KBM-7 (cell line): ENCODE data around the gene BMP8B.
"Not testable (repeated sequence)": the region's sequence is repeated elsewhere in the genome, so short reads cannot be mapped to it uniquely, and the experiment has no call there.

Experiments
- DNase-seq: peaks from one replicate; pipeline ENCODE4 v3.0.0-alpha.2; 2015
- in situ Hi-C: fragments of 300-500 bp; cut with MboI; formaldehyde crosslinking; loops from 2 replicates; pipeline ENCODE4 v1.14.3; 2020; ENCODE audit warnings: low sequenced_read_pairs, low pct_unique_long_range_greater_than_20kb, mixed read lengths

Gene BMP8B, protein sequence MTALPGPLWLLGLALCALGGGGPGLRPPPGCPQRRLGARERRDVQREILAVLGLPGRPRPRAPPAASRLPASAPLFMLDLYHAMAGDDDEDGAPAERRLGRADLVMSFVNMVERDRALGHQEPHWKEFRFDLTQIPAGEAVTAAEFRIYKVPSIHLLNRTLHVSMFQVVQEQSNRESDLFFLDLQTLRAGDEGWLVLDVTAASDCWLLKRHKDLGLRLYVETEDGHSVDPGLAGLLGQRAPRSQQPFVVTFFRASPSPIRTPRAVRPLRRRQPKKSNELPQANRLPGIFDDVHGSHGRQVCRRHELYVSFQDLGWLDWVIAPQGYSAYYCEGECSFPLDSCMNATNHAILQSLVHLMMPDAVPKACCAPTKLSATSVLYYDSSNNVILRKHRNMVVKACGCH

DNA sequence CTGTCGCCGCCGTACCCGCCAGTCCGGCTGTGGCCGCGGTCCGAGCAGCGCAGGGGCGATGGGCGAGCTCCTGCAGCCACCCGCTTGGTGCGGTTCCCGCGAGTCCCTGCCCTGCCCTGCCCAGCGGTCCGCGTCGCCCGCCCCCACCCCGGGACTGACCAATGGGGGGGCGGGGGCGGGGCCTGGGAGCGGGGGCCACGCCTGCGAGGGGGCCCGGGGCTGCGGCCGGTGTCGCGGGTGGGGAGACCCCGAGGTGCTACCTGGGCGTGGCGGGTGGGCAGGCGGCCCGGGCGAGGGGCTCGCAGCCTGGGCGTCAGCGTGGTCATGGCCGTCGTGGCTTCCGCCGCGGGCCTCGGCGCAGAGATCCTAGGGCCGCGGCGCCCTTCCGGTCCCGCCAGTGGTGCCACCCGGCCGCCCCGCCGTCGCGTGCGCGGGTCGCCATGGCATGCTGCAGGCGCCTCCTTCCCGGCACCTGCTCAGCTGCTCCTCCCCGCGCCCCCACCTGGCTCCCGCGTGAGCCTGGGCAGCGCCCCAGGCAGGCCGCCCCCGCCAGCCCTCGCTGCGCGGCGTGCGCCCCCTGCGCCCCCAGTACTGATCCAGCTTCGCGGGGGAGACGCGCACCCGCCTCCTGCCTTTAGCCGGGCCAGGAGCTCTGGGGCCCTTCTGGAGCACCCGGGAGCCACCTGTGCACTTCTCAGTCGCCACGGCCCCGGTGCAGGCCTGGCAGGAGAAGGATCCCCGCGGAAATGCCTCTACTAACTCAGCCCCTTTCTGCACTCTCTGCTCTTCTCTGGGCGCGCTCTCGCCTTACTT, at the start of gene BMP8B:
Gene BMP8B (minus strand): TSS at position 108 of the 813 bp plus-strand sequence. CDS start 380 bp downstream, outside the sequence.
- DNase-seq = peak; percentile 58
- in situ Hi-C loops = no loop called here

DNA sequence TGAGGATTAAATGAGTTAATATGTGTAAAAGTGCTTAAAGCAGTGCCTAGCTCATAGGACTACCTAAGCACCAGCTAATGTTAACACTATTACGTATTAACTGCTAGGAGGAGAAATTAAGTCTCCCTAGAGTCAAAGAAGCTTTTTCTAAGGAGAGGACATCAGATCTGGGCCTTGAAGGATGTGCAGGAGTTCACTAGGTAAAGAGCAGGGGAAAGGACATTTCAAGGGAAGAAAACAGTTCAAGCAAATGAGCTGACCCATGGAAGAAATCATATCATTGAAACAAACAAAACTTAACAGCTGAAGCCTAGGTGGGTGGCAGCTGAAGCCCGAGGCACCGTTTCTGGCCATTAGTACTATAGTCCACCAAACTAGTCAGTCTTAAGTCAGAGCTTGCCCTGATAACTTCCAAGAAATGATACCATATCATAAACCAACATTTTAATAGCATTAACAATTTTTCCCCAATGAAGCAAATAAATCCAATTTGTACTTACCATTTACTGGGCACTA, 48.0 kb upstream of the BMP8B start:
- in situ Hi-C loops = no loop called here
- DNase-seq = no peak

DNA sequence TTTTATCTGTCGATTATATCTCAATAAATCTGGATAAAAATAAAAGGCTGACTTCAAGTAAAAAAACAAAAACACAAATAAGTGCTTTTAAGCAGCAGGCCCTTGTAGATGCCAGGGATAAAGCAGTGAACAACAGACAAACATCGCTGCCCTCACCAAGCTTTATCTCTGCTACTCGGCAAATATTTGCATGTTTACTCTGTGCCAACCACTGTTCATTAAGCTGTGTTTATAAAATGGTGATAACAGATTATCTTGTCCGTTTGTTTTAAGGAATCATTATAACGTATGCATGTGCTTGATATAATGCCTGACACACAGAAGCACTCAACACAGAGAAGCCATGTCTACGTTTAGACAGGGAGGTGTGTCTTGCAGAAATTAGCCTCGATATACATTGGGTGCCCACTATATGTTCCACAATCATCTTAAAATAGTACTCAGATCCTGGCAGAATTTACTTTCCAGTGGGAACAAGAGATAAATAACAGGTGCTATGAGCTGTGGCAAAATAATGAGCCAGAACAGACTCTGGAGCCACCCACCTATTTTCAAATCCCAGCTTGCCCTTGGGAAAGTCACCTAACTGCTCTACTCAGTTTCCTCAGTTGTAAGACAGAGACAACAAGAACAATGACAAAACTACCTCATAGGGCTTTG, 47.4 kb upstream of the BMP8B start:
- no peak for DNase-seq
- in situ Hi-C loops = no loop called here

DNA sequence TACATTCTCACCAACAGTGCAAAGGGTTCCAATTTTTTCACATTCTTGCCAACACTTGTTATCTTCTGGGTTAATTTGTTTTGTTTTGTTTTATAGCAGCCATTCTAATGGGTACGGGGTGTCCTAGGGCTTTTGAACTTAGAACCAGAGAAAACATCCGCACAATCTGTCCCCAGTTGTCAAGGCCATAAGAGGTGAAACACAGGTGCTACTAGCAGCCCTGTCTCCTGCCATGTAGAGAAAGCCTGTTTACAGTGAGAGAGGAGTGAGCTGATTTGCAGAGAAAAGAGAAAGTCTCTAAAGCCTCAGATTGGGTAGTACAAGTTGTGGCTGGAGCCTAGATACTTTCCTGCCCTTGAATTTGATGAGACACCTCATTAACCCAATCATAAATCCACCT, 46.4 kb upstream of the BMP8B start:
- no peak for DNase-seq
- in situ Hi-C loops = no loop called here

DNA sequence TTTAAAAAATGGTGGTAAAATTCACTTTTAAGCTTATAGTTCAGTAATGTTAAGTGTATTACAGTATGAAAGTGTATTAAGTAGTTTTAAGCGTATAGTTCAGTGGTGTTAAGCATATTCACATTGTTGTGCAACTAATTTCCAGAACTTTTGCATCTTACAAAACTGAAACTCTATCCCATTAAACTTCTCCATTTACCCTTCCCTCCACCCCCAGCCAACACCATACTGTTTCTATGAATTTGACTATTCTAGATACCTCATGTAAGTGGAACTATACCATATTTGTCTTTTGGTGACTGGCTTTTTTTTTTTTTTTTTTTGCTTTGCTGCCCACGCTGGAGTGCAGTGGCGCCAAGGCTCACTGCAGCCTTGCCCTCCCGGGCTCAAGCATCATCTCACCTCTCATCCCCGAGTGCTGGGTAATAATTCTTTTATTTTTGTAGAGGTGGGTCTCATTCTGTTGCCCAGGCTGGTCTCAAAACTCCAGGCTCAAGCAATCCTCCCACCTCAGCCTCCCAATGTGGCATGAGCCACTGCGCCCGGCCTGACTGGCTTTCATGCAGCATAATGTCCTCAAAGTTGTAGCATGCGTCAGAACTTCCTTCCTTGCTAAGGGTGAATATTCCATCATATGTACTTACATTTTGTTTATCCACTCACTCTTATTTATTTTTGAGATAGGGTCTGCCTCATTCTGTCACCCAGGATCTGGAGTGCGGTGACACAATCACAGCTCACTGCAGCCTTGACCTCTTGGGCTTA, 45.1 kb upstream of the BMP8B start:
- in situ Hi-C loops = no loop called here
- no peak for DNase-seq

DNA sequence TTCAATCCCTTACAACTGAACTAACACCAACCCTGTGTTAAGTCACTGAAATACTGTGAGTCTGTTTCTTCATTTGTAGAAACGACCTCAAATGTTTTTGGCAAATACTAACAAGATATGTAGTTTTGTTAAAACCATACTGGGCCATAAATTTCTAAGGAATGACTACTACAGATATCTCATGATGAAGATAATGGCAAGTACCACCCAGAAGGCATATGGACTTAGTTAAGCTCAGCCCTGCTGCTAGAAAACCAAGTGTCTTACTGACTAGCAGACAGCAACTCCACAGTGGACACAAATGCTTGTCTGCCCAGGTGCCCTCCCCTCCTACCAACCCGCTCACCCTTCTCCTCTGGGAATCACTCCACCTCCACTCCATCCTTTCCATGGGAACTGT, 44.5 kb upstream of the BMP8B start:
- in situ Hi-C loops = no loop called here
- no peak for DNase-seq

DNA sequence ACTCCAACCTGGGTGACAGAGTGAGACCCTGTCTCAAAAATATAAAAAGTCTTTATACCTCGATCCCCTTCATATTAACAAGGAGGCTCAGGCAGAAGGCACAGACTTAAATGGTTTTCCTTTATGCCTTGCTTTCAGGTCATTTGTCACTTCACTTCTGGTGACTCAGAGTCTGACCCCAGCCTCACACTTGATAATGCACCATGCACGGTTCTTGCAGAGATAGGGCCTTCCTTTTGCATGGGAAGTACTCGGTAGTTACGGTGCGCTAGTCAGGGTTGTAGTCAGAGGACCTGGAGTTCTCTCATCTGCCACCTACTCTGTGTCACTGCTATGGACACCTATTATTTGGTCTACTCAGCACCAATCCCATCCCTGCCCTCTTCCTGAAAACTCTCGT, 43.6 kb upstream of the BMP8B start:
- in situ Hi-C loops = no loop called here
- no peak for DNase-seq

DNA sequence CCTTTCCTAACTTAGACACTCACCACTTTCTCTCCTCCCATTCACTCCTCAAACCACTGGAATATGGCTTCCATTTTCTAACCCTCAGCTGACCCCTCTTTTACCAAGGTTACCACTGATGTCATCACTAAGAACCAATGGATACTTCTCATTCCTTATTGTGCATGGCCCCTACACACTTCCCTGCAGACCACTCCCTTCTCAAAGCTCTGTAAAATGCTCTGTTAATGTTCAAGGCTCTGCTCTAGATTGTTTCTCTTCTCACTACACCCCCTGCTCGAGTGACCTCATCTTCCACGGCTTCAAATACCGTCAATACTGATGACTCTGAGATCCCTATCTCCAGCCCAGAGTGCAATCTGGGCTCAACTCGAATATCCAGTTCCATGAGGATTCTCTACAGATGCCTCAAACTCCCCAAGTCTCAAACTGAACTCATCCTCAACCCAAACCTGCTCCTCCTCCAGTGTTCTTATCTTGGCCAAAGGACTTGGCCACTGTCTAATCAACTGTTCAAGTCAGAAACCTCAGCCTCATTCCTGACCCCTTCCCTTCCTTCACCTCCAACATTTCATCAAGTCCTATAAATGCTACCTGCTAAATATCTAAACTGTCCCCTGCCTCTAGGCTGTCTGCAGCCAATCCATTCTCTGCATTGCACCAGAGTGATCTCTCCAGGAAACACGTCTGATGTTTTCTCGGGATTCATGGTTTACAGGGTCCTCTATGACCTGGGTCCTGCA, 41.3 kb upstream of the BMP8B start:
- in situ Hi-C loops = no loop called here
- DNase-seq = no peak

DNA sequence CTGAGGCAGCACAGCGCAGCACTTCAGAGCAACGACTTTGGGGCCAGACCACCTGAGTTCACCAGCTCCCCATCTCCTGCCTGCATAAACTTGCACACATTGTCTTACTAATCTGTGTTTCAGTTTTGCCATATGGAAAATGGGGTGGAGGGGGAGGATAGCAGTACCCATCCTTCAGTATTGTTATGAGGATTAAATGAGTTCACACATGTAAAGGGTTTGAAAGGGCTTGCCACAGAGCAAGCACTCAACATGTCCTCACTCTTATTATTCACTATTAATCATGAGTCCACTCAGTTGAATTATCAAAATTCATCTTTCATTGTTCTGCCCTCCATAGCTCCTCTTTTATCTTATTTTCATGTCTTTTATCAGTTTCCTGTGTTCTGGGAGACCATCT, 40.1 kb upstream of the BMP8B start:
- in situ Hi-C loops = no loop called here
- no peak for DNase-seq

DNA sequence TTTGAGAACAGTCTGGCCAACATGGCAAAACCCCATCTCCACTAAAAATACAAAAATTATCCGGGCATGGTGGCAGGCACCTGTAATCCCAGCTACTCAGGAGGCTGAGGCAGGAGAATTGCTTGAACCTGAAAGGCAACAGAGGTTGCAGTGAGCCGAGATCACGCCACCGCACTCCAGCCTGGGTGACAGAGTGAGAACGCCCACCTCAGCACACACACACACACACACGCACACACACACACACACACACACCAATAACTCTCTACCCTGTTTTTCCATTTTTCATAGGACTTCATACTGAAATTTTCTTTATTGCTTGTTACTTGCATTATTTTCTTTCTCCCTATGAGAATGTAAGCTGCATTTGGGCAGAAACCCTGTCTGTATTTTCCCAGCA, 39.6 kb upstream of the BMP8B start:
- in situ Hi-C loops, DNase-seq: not testable (repeated sequence)

DNA sequence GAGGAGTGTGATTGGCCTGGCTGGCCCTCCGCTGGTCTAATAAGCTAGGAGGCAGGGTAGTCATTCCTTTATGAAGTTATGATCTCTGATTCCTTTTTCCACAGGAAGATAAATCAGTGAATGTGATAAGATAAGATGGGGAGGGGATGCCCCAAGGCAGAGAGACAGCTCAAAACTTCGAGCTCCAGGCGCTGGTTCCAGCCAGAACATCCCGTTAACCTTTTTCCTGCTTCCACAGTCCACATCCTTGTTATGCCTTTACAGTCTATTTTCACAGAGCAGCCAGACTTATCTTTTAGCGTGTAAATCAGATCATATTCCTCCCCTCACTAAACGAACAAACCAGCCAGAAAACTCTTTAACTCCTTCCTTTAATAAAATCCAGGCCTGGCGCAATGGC, 38.5 kb upstream of the BMP8B start:
- no peak for DNase-seq
- in situ Hi-C loops = no loop called here

DNA sequence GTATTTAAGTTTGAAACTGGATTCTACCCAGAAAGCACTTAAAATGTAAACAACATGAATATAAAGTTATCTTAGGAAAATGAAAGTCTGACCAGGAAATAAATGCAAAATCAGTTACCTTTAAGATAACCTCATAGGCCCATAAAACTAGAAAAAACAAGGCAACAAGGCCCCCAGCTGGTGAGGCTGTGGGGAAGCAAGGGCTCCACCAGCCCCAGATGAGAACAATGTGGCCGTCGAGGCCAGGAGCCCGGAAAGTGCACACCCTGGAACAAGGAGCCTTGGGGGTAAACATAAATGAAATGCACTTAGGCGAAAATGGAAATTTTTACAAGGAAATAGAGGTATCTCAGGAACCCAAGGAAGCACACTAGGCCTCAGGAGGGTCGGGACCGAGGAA, 37.9 kb upstream of the BMP8B start:
- in situ Hi-C loops = no loop called here
- DNase-seq = no peak

DNA sequence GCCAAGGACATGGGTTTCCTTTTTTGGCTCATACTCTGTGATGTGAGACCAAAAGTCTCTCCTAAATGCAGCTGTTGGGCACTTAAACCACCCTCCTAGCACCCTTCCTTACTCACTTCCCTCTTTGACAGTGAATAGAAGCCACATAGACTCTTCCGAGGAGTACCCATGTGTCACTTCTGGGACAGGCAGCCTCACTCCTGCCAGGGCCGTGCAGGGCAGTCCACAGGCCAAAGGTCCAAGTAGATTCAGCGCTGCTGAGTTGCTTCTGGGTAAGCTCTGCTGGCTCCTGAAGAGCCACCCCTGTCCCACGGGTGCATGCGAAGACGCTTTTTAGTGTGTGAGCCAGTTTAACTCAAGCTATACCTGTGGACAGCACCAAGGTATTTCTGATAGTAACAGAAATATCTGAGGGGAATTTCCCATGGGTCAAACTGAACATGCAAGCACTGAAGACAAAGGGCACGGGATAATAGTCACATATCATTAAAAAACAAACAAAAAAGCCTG, 36.8 kb upstream of the BMP8B start:
- DNase-seq = no peak

DNA sequence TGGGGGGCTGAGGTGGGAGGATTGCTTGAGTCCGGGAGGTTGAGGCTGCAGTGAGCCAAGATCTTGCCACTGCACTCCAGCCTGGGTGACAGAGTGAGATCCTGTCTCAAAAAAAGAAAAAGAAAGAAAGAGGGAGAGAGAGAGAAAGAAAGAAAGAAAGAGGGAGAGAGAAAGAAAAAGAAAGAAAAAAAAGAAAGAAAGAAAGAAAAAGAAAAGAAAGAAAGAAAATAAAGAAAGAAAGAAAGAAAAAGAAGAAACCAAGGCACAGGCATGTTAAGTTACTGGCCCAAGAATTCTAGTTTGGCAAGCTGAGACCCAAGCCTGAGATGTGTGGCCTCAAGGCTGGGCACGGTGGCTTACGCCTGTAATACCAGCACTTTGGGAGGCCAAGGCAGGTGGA, 34.8 kb upstream of the BMP8B start:
- in situ Hi-C loops = loop anchor here (25.0 kb wide), 1 partner anchor 164 kb away; no protein-coding TSS in a partner anchor
- not testable (repeated sequence) for DNase-seq

More for the DNA sequence above, 36.8 kb upstream of the BMP8B start:
- in situ Hi-C loops = no loop called here

DNA sequence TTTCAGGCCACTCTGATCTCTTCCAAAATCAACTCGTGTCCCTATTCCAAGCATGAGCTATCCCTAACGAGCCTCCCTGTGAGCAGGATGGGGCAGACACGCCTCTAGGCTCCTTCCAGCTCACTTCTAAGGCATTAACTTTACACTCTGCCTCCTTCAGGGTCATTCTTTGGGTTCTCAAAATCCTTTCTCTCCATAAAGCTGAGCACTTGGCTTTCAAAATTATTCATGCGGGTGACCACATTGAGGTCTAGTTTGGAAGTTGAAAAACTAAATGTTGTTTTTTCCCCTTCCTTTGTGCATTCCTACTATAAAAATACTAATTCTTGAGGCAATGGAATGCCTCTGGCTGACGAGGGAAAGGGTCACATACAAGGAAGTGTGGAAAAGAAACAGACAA, 33.5 kb upstream of the BMP8B start:
- in situ Hi-C loops = loop anchor here (25.0 kb wide), 1 partner anchor 165 kb away; no protein-coding TSS in a partner anchor
- DNase-seq = no peak

DNA sequence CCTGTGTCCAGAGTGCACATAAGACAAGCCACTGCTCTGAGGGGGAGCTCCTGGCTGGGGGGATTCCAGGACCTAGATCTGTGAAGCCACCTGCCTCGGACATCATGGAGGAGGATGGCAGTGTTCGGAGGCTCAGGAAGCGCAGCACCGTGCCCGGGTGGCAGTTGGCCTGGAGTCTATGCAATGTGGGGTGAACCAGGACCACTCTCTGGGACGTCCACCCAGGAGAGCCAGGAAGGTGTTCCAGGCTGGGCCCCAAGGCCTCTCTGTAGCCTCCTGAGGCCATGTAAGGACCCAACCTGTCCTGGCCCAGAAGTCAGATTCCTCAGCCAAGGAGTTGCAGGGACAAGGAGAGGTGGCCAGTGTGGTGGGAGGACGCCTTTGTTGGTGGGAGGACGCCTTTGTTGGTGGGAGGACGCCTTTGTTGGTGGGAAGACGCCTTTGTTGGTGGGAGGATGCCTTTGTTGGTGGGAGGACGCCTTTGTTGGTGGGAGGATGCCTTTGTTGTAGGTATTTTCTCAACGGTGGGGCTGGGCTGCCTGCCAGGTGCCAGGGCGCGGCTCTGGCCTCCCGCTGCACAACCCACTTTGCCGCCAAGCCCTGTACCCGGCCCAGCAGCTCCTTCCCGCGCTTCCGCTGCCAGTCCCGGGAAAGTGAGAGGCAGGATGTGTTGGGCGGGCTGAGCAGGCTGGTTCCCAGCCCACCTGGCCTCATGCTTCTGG, 30.6 kb upstream of the BMP8B start:
- no peak for DNase-seq
- in situ Hi-C loops = loop anchor here (25.0 kb wide), 1 partner anchor 168 kb away; no protein-coding TSS in a partner anchor

DNA sequence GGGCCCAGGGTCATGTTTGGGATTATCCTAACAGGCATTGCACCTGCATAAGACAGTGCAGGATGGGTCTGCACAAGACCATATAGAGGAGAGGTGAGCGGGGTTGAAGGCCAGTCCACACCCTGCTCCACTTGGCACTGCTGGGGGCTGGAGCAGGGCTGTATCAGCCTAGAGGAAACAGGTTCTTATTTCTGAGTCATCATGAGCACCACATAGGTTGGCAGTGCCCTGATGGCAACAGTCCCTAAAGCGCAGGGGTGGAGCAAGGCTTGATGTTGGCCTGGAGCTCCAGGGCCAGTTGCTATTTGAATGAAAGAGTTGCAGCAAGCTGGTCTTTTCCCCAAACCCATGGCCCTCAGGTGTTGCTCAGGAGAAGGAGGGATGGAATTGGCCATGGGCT, 29.8 kb upstream of the BMP8B start:
- DNase-seq = no peak
- in situ Hi-C loops = loop anchor here (25.0 kb wide), 1 partner anchor 169 kb away; no protein-coding TSS in a partner anchor
